ENCODE data around the gene IL2RA. TPM values are rescaled to one million over a fixed set of nuclear protein-coding genes. Genes with fewer than 3 reads are reported as not detected.

Gene IL2RA
- polyA plus RNA-seq, 1 donor (not counting 4 experiments of a cell fraction or from before 2014, with no cell fraction given) = not detected

GRCh38 chr10:6098156-6098555, 36.0 kb upstream of the IL2RA start:
- H3K9me3 ChIP-seq (ENCODE audit: control insufficient read depth, low read depth, low read length) = no peaks in the 10 kb centered on the region
- H3K4me3 ChIP-seq (ENCODE audit: control insufficient read depth in 2 of 3, extremely low read depth in 1 of 3, insufficient read depth in 2 of 3, low read depth in 1 of 3, low read length in 3 of 3) = no peak overlapping the region
- peaks cover 17% of the 10 kb centered on the region for H4K20me1 ChIP-seq (ENCODE audit: control insufficient read depth, extremely low read depth, insufficient read depth, low read length)
- peaks cover 7 to 17% of the 10 kb centered on the region in 2 experiments for H3K36me3 ChIP-seq (ENCODE audit: control insufficient read depth in 2 of 2, extremely low read depth in 1 of 2, insufficient read depth in 2 of 2, low read length in 2 of 2)
- no peak overlapping the region for H3K9ac ChIP-seq (ENCODE audit: control insufficient read depth, extremely low read depth, insufficient read depth, low read length)
- no peak overlapping the region for H2AFZ ChIP-seq (ENCODE audit: control insufficient read depth, low read length)
- H3K27ac ChIP-seq (ENCODE audit: control insufficient read depth, insufficient read depth, low read length) = no peak overlapping the region
- H3K27me3 ChIP-seq (ENCODE audit: control insufficient read depth, extremely low read depth, insufficient read depth, low read length) = no peaks in the 10 kb centered on the region
- no peak for DNase-seq (ENCODE audit: low read depth, low spot score)
- no peaks in the 10 kb centered on the region for H3K4me1 ChIP-seq (ENCODE audit: control insufficient read depth, extremely low read depth, insufficient read depth, low read length)
- FAIRE-seq = no peak
- dilution Hi-C loops (cut with MboI; ENCODE audit: extremely low pct_ligation_motif_present, low sequenced_read_pairs) = loop anchor here (25.0 kb wide), 1 partner anchor 136 kb away; no protein-coding TSS in a partner anchor
- TF ChIP-seq EZH2 (IDR thresholded peaks at IDR 0.05; ENCODE audit: low read length) = no peak
- TF ChIP-seq, protein P1, sequence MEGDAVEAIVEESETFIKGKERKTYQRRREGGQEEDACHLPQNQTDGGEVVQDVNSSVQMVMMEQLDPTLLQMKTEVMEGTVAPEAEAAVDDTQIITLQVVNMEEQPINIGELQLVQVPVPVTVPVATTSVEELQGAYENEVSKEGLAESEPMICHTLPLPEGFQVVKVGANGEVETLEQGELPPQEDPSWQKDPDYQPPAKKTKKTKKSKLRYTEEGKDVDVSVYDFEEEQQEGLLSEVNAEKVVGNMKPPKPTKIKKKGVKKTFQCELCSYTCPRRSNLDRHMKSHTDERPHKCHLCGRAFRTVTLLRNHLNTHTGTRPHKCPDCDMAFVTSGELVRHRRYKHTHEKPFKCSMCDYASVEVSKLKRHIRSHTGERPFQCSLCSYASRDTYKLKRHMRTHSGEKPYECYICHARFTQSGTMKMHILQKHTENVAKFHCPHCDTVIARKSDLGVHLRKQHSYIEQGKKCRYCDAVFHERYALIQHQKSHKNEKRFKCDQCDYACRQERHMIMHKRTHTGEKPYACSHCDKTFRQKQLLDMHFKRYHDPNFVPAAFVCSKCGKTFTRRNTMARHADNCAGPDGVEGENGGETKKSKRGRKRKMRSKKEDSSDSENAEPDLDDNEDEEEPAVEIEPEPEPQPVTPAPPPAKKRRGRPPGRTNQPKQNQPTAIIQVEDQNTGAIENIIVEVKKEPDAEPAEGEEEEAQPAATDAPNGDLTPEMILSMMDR (optimal IDR thresholded peaks at IDR 0.05 in 1 of 3, IDR thresholded peaks at IDR 0.05 in 1 of 3, conservative IDR thresholded peaks at IDR 0.05 in 1 of 3; ENCODE audit: extremely low read depth in 1 of 3, insufficient read depth in 2 of 3, low read length in 3 of 3) = no peak
- no peaks in the 10 kb centered on the region for H3K9me1 ChIP-seq (ENCODE audit: control insufficient read depth, extremely low read depth, insufficient read depth, low read length)
- peaks cover 89% of the 10 kb centered on the region for H3K79me2 ChIP-seq (ENCODE audit: control insufficient read depth, insufficient read depth, low read length)
- no peak overlapping the region for H3K4me2 ChIP-seq (ENCODE audit: control insufficient read depth, extremely low read depth, insufficient read depth, low read depth, low read length)

GRCh38 chr10:6097063-6097462, 34.9 kb upstream of the IL2RA start:
- no peak overlapping the region for H3K9ac ChIP-seq (ENCODE audit: control insufficient read depth, extremely low read depth, insufficient read depth, low read length)
- no peaks in the 10 kb centered on the region for H3K9me3 ChIP-seq (ENCODE audit: control insufficient read depth, low read depth, low read length)
- dilution Hi-C loops (cut with MboI; ENCODE audit: extremely low pct_ligation_motif_present, low sequenced_read_pairs) = loop anchor here (25.0 kb wide), 1 partner anchor 135 kb away; no protein-coding TSS in a partner anchor
- H3K79me2 ChIP-seq (ENCODE audit: control insufficient read depth, insufficient read depth, low read length) = peaks cover 93% of the 10 kb centered on the region
- DNase-seq (ENCODE audit: low read depth, low spot score) (no peak), FAIRE-seq (no peak)
- H3K27ac ChIP-seq (ENCODE audit: control insufficient read depth, insufficient read depth, low read length) = no peak overlapping the region
- H4K20me1 ChIP-seq (ENCODE audit: control insufficient read depth, extremely low read depth, insufficient read depth, low read length) = peaks cover 17% of the 10 kb centered on the region
- H3K4me2 ChIP-seq (ENCODE audit: control insufficient read depth, extremely low read depth, insufficient read depth, low read depth, low read length) = no peak overlapping the region
- TF ChIP-seq, protein P1 (optimal IDR thresholded peaks at IDR 0.05 in 1 of 3, IDR thresholded peaks at IDR 0.05 in 1 of 3, conservative IDR thresholded peaks at IDR 0.05 in 1 of 3; ENCODE audit: extremely low read depth in 1 of 3, insufficient read depth in 2 of 3, low read length in 3 of 3) = no peak
- no peak for TF ChIP-seq EZH2 (IDR thresholded peaks at IDR 0.05; ENCODE audit: low read length)
- H3K4me3 ChIP-seq (ENCODE audit: control insufficient read depth in 2 of 3, extremely low read depth in 1 of 3, insufficient read depth in 2 of 3, low read depth in 1 of 3, low read length in 3 of 3) = no peak overlapping the region
- no peaks in the 10 kb centered on the region for H3K9me1 ChIP-seq (ENCODE audit: control insufficient read depth, extremely low read depth, insufficient read depth, low read length)
- H3K36me3 ChIP-seq (ENCODE audit: control insufficient read depth in 2 of 2, extremely low read depth in 1 of 2, insufficient read depth in 2 of 2, low read length in 2 of 2) = peaks cover 7 to 13% of the 10 kb centered on the region in 2 experiments
- H3K4me1 ChIP-seq (ENCODE audit: control insufficient read depth, extremely low read depth, insufficient read depth, low read length) = no peaks in the 10 kb centered on the region
- no peaks in the 10 kb centered on the region for H3K27me3 ChIP-seq (ENCODE audit: control insufficient read depth, extremely low read depth, insufficient read depth, low read length)
- H2AFZ ChIP-seq (ENCODE audit: control insufficient read depth, low read length) = no peak overlapping the region
